ENCODE results near the gene NCF4.

The NCF4 gene

GRCh38 chr22:36885474-36885873 lies 24.7 kb downstream of the NCF4 start:
- H3K9me3 ChIP-seq (ENCODE audit: low read length): no peaks in the 10 kb centered on the region
- no peaks in the 10 kb centered on the region for H3K36me3 ChIP-seq (ENCODE audit: insufficient read depth, low read length)
- H3K4me3 ChIP-seq (ENCODE audit: low read depth in 1 of 2, low read length in 2 of 2): no peak overlapping the region
- H3K9ac ChIP-seq (ENCODE audit: low read length): no peak overlapping the region
- no peak overlapping the region for H3K27ac ChIP-seq (ENCODE audit: low read depth, low read length)
- no peaks in the 10 kb centered on the region for H3K4me1 ChIP-seq (ENCODE audit: insufficient read depth, low read length)
- no peaks in the 10 kb centered on the region for H3K27me3 ChIP-seq (ENCODE audit: control insufficient read depth in 1 of 2, insufficient read depth in 2 of 2, low read length in 2 of 2)

DNA sequence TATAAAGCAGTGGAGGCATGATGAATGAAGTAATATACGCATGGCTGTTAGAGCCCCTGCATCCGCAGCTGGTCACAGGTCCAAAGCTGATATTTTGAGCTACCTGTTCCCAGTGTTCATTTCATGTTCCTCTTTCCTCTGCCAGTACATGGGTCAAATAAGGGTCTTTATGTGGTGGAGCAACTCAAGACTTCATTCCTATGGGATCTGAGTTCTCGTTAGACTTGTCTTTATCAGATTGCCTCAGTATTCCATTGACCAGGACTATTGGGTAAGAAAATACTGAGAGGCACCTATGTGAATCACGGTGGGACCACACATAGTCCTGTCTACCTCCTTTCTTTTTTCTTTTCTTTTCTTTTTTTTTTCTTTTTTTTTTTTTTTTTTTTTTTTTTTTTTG lies 25.2 kb downstream of the NCF4 start:
- Histone ChIP-seq H3K27me3 (ENCODE audit: control insufficient read depth in 1 of 2, insufficient read depth in 2 of 2, low read length in 2 of 2) (no peaks in the 10 kb centered on the region), H3K4me1 (ENCODE audit: insufficient read depth, low read length) (no peaks in the 10 kb centered on the region), H3K9me3 (ENCODE audit: low read length) (no peaks in the 10 kb centered on the region), H3K36me3 (ENCODE audit: insufficient read depth, low read length) (no peaks in the 10 kb centered on the region), H3K4me3 (ENCODE audit: low read depth in 1 of 2, low read length in 2 of 2) (no peak overlapping the region), H3K27ac (ENCODE audit: low read depth, low read length) (no peak overlapping the region), H3K9ac (ENCODE audit: low read length) (no peak overlapping the region)

DNA sequence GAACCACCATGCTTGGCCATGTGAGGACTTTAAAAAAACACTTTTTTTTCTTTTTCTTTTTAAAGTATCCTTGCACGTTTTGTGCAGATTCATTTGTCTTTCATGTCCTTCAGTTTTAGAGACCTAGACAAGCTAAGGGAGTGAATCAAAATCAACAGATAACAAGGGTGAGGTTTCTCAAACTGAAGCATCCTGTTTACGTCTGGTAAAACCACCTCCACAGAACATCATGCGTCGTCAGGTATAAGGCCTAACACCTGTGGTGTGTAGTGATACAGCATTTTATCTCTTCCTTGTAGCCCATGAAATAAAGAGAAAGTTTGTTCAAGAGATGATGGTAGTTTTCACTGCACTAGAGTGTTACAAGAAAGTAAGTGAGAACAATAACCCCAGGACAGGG lies 26.4 kb downstream of the NCF4 start:
- Histone ChIP-seq H3K36me3 (ENCODE audit: insufficient read depth, low read length) (no peaks in the 10 kb centered on the region), H3K27ac (ENCODE audit: low read depth, low read length) (no peak overlapping the region), H3K4me1 (ENCODE audit: insufficient read depth, low read length) (no peaks in the 10 kb centered on the region), H3K4me3 (ENCODE audit: low read depth in 1 of 2, low read length in 2 of 2) (no peak overlapping the region), H3K9me3 (ENCODE audit: low read length) (no peaks in the 10 kb centered on the region), H3K27me3 (ENCODE audit: control insufficient read depth in 1 of 2, insufficient read depth in 2 of 2, low read length in 2 of 2) (no peaks in the 10 kb centered on the region), H3K9ac (ENCODE audit: low read length) (no peak overlapping the region)

DNA sequence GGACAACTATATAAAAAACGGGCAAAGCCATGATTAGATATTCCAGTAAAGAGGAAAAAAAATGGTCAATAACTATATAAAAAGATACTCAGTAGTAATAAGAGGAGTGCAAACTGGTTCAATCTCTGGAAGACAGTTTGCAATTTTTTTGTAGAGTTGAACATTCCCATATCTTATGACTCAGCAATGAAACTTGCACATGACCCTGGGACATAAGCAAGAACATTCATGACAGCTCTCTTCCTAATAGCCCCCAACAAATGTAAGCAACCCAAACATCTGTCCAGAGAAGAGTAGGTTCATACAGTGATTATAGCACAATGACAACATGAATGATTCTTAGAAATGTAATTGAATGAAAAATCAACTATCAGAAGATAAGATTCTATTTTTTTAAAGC lies 30.8 kb downstream of the NCF4 start:
- Histone ChIP-seq H3K9ac (ENCODE audit: low read length) (no peak overlapping the region), H3K27me3 (ENCODE audit: control insufficient read depth in 1 of 2, insufficient read depth in 2 of 2, low read length in 2 of 2) (no peaks in the 10 kb centered on the region), H3K9me3 (ENCODE audit: low read length) (no peaks in the 10 kb centered on the region)

GRCh38 chr22:36892292-36892691 lies 31.5 kb downstream of the NCF4 start:
- H3K36me3 ChIP-seq (ENCODE audit: insufficient read depth, low read length): no peaks in the 10 kb centered on the region
- no peak overlapping the region for H3K4me3 ChIP-seq (ENCODE audit: low read depth in 1 of 2, low read length in 2 of 2)
- no peaks in the 10 kb centered on the region for H3K9me3 ChIP-seq (ENCODE audit: low read length)
- H3K27me3 ChIP-seq (ENCODE audit: control insufficient read depth in 1 of 2, insufficient read depth in 2 of 2, low read length in 2 of 2): no peaks in the 10 kb centered on the region
- H3K27ac ChIP-seq (ENCODE audit: low read depth, low read length): no peak overlapping the region
- no peak overlapping the region for H3K9ac ChIP-seq (ENCODE audit: low read length)
- no peaks in the 10 kb centered on the region for H3K4me1 ChIP-seq (ENCODE audit: insufficient read depth, low read length)

More for the DNA sequence above, 30.8 kb downstream of the NCF4 start:
- no peak overlapping the region for H3K27ac ChIP-seq (ENCODE audit: low read depth, low read length)
- H3K36me3 ChIP-seq (ENCODE audit: insufficient read depth, low read length): no peaks in the 10 kb centered on the region
- no peak overlapping the region for H3K4me3 ChIP-seq (ENCODE audit: low read depth in 1 of 2, low read length in 2 of 2)
- no peaks in the 10 kb centered on the region for H3K4me1 ChIP-seq (ENCODE audit: insufficient read depth, low read length)

DNA sequence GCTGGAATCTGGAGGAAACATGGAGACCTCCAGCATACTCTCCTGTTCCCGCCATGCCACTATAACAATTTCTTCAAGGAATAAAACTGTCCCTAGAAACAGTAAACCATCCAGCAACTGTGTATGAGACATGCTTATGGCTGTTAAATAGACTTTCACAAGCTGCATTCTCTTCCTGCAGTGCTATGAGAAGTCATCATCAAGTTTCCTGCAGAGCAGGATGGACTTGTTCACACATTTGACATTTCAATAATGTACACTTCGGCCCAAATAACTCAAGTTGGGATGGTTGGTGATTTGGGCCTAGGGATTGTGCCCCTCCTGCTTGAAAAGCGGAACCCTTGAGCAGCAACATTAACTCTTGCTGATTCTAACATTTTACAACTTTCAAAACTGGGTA lies 32.5 kb downstream of the NCF4 start:
- no peaks in the 10 kb centered on the region for H3K27me3 ChIP-seq (ENCODE audit: control insufficient read depth in 1 of 2, insufficient read depth in 2 of 2, low read length in 2 of 2)
- H3K4me3 ChIP-seq (ENCODE audit: low read depth in 1 of 2, low read length in 2 of 2): no peak overlapping the region
- no peaks in the 10 kb centered on the region for H3K4me1 ChIP-seq (ENCODE audit: insufficient read depth, low read length)
- H3K36me3 ChIP-seq (ENCODE audit: insufficient read depth, low read length): no peaks in the 10 kb centered on the region
- no peak overlapping the region for H3K9ac ChIP-seq (ENCODE audit: low read length)
- H3K27ac ChIP-seq (ENCODE audit: low read depth, low read length): no peak overlapping the region
- no peaks in the 10 kb centered on the region for H3K9me3 ChIP-seq (ENCODE audit: low read length)

DNA sequence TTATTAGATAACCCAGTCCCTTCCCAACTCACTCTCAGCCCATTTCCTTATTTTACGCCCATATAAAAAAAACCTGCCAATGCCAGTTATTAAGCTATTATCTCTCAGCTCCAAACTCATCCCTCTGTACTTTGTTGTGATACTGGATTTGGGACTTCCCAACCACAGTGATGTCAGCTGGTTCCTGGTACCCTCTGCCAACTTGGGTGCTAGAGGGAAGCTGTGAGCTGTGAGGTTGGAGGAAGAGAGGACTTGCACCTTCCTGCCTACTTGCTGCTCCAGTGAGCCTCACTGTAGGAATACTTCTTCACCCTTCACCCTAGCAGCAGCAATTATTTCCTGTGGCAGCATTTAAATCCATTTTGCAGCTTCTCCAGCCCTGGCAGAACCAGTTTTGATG lies 33.5 kb downstream of the NCF4 start:
- Histone ChIP-seq H3K4me1 (ENCODE audit: insufficient read depth, low read length) (no peaks in the 10 kb centered on the region), H3K9me3 (ENCODE audit: low read length) (no peaks in the 10 kb centered on the region), H3K36me3 (ENCODE audit: insufficient read depth, low read length) (no peaks in the 10 kb centered on the region), H3K27ac (ENCODE audit: low read depth, low read length) (no peak overlapping the region), H3K4me3 (ENCODE audit: low read depth in 1 of 2, low read length in 2 of 2) (no peak overlapping the region), H3K9ac (ENCODE audit: low read length) (no peak overlapping the region), H3K27me3 (ENCODE audit: control insufficient read depth in 1 of 2, insufficient read depth in 2 of 2, low read length in 2 of 2) (no peaks in the 10 kb centered on the region)

- Histone ChIP-seq H3K36me3 (ENCODE audit: insufficient read depth, low read length) (no peaks in the 10 kb centered on the region), H3K9ac (ENCODE audit: low read length) (no peak overlapping the region), H3K27ac (ENCODE audit: low read depth, low read length) (no peak overlapping the region), H3K27me3 (ENCODE audit: control insufficient read depth in 1 of 2, insufficient read depth in 2 of 2, low read length in 2 of 2) (no peaks in the 10 kb centered on the region), H3K4me1 (ENCODE audit: insufficient read depth, low read length) (no peaks in the 10 kb centered on the region), H3K4me3 (ENCODE audit: low read depth in 1 of 2, low read length in 2 of 2) (no peak overlapping the region), H3K9me3 (ENCODE audit: low read length) (no peaks in the 10 kb centered on the region)
Observed at GRCh38 chr22:36897611-36898010, 36.8 kb downstream of the NCF4 start.

- no peaks in the 10 kb centered on the region for H3K4me1 ChIP-seq (ENCODE audit: insufficient read depth, low read length)
- H3K27ac ChIP-seq (ENCODE audit: low read depth, low read length): no peak overlapping the region
- no peaks in the 10 kb centered on the region for H3K36me3 ChIP-seq (ENCODE audit: insufficient read depth, low read length)
- H3K9ac ChIP-seq (ENCODE audit: low read length): no peak overlapping the region
- H3K27me3 ChIP-seq (ENCODE audit: control insufficient read depth in 1 of 2, insufficient read depth in 2 of 2, low read length in 2 of 2): no peaks in the 10 kb centered on the region
- H3K9me3 ChIP-seq (ENCODE audit: low read length): no peaks in the 10 kb centered on the region
- no peak overlapping the region for H3K4me3 ChIP-seq (ENCODE audit: low read depth in 1 of 2, low read length in 2 of 2)
Observed at GRCh38 chr22:36898690-36899089, 37.9 kb downstream of the NCF4 start.

GRCh38 chr22:36899498-36899897 lies 38.7 kb downstream of the NCF4 start:
- H3K27me3 ChIP-seq (ENCODE audit: control insufficient read depth in 1 of 2, insufficient read depth in 2 of 2, low read length in 2 of 2): no peaks in the 10 kb centered on the region
- H3K36me3 ChIP-seq (ENCODE audit: insufficient read depth, low read length): no peaks in the 10 kb centered on the region
- H3K9me3 ChIP-seq (ENCODE audit: low read length): no peaks in the 10 kb centered on the region
- no peak overlapping the region for H3K4me3 ChIP-seq (ENCODE audit: low read depth in 1 of 2, low read length in 2 of 2)
- H3K27ac ChIP-seq (ENCODE audit: low read depth, low read length): no peak overlapping the region
- no peaks in the 10 kb centered on the region for H3K4me1 ChIP-seq (ENCODE audit: insufficient read depth, low read length)
- no peak overlapping the region for H3K9ac ChIP-seq (ENCODE audit: low read length)

DNA sequence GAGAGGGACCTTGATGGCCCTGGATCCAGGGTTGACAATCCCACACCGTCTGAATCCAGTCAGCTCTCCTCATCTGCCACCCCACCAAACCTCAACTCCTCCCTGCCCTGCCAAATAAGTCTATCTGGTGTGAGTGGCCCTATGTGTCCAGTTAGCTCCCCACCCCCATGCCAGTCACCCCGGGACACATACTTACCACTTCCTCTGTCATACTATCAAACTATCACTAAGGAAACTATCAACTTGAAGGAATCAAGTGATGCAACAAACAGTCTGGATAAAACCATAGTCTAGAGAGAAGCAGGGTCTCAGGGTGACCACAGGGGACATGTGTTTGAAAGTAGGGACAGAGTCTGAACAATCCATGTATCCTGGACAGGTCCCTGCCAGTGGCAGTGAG lies 39.4 kb downstream of the NCF4 start:
- Histone ChIP-seq H3K4me3 (ENCODE audit: low read depth in 1 of 2, low read length in 2 of 2) (no peak overlapping the region), H3K9me3 (ENCODE audit: low read length) (no peaks in the 10 kb centered on the region), H3K9ac (ENCODE audit: low read length) (no peak overlapping the region), H3K4me1 (ENCODE audit: insufficient read depth, low read length) (no peaks in the 10 kb centered on the region), H3K36me3 (ENCODE audit: insufficient read depth, low read length) (no peaks in the 10 kb centered on the region), H3K27ac (ENCODE audit: low read depth, low read length) (no peak overlapping the region), H3K27me3 (ENCODE audit: control insufficient read depth in 1 of 2, insufficient read depth in 2 of 2, low read length in 2 of 2) (no peaks in the 10 kb centered on the region)

DNA sequence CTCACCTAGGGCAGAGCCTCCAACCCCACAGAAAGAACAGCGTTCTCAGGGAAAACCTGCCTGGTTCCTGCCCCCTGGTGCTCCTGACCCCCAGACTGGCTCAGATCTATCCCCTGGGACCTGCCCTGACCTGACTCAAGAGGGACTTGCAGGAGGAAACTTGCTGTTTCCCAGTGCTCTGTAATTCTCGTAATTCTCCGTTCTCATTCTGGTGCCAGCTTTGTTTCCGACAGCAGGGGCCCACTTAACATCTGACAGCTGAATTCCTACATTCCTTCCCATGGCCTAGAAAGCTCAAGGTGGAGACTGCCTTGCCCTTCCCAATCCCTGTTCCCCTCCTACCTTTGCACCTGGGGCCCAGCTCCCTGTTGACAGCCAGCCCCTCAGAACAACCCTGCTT lies 40.1 kb downstream of the NCF4 start:
- Histone ChIP-seq H3K4me1 (ENCODE audit: insufficient read depth, low read length) (no peaks in the 10 kb centered on the region), H3K9me3 (ENCODE audit: low read length) (no peaks in the 10 kb centered on the region), H3K36me3 (ENCODE audit: insufficient read depth, low read length) (no peaks in the 10 kb centered on the region), H3K9ac (ENCODE audit: low read length) (no peak overlapping the region), H3K4me3 (ENCODE audit: low read depth in 1 of 2, low read length in 2 of 2) (no peak overlapping the region), H3K27ac (ENCODE audit: low read depth, low read length) (no peak overlapping the region), H3K27me3 (ENCODE audit: control insufficient read depth in 1 of 2, insufficient read depth in 2 of 2, low read length in 2 of 2) (no peaks in the 10 kb centered on the region)
